Psoas muscle (tissue), 8 donors: ENCODE measurements around the gene HLCS. TPM values are rescaled to one million over a fixed set of nuclear protein-coding genes. Genes with fewer than 3 reads are reported as not detected.

ENCODE experiments used
- ATAC-seq, 4 donors: fragments of 200-7000 bp; cut with Tn5 transposase; one replicate each; pipeline ENCODE4 v1.9.1; 2020; ENCODE audit warnings: moderate library complexity in 3 of 4, mild to moderate bottlenecking in 2 of 4
- DNase-seq, 2 donors: peaks; one replicate each; pipeline ENCODE4 v3.0.0-alpha.2; 2020
- H3K27ac ChIP-seq: fragments of 200-600 bp; one replicate; pipeline ENCODE4 v1.8.0; 2022
- H3K27me3 ChIP-seq, 3 donors: fragments of 200-600 bp in 1 of 3; one replicate each; pipeline versions ENCODE4 v1.6.1 to v1.8.0; 2013 to 2022; ENCODE audit warnings: low read length in 2 of 3, mild to moderate bottlenecking in 2 of 3, moderate library complexity in 1 of 3; ENCODE audit not compliant: insufficient read depth in 3 of 3
- H3K36me3 ChIP-seq, 2 donors: fragments of 200-600 bp in 1 of 2; one replicate each; pipeline versions ENCODE4 v1.6.1 to v1.8.0; 2013 to 2022; ENCODE audit warnings: low read depth in 1 of 2, mild to moderate bottlenecking in 1 of 2, moderate library complexity in 1 of 2; ENCODE audit not compliant: insufficient read depth in 1 of 2
- H3K4me1 ChIP-seq: fragments of 200-600 bp; one replicate; pipeline ENCODE4 v1.8.0; 2022
- H3K4me3 ChIP-seq: fragments of 200-600 bp; one replicate; pipeline ENCODE4 v1.8.0; 2022; ENCODE audit warnings: mild to moderate bottlenecking
- H3K9me3 ChIP-seq: fragments of 200-600 bp; one replicate; pipeline ENCODE4 v1.8.0; 2022
- CTCF ChIP-seq: fragments of 200-600 bp; IDR thresholded peaks from one replicate; pipeline ENCODE4 v1.8.0; 2022; ENCODE audit warnings: antibody characterized with exemption
- WGBS, 3 donors: extraction: QIAGEN DNeasy Blood & Tissue Kit; methylation state at CpG; one replicate each; pipeline versions ENCODE4 v1.1.6 to v1.1.7; 2013; 5-methylcytosine and 5-hydroxymethylcytosine counted together
- intact Hi-C, 2 donors: fragments of 100-400 bp; cut with DNase I; formaldehyde crosslinking; loops; one replicate each; pipeline versions ENCODE4 v1.11.0 to v1.14.2; 2022
- polyA plus RNA-seq, 3 donors: library from polyadenylated mRNA; stranded (reverse); fragments of 200-250 nt; gene quantifications; one replicate each; pipeline ENCODE4 v1.2.3, GENCODE V29; 2013
- total RNA-seq, 4 donors: library from RNA; stranded (reverse); fragmentation: NEBNext Ultra II Directional in 2 of 4; extraction: Animal tissue kit (Norgen Biotek cat#: 25700) in 2 of 4; gene quantifications; one replicate each; pipeline versions ENCODE4 v1.2.1 to v1.2.4, GENCODE V29; 2021 to 2023
- donor health status: healthy with polysubstance abuse.
- donor health status: DM: no; HTN: no; CAD: no; lungs with moderate emphysema.
- donor health status: Bipolar disorder and iron deficiency.
- donor health status: healthy.
- donor health status: DM: yes; HTN: yes; CAD: no.
- donor health status: DM: no; HTN: no; CAD: no.
- donor health status: DM: no; HTN: no; CAD: no.
- donor health status: DM: yes; HTN: yes; CAD: no.

HLCS gene
- total and polyA plus RNA-seq, 7 donors, result 3.6 to 13.5 (median 8.1) TPM

GRCh38 chr21:36733857-36734256 is 232.6 kb downstream of the HLCS start:
- intact Hi-C loops, result no loop called here
- Histone ChIP-seq H3K9me3 (no peaks in the 10 kb centered on the region), H3K4me1 (no peaks in the 10 kb centered on the region), H3K27ac (no peak overlapping the region), H3K36me3 (no peaks in the 10 kb centered on the region), H3K4me3 (no peak overlapping the region), H3K27me3 (peaks cover 0 to 55% (median 14%) of the 10 kb centered on the region in 3 donors)
- ATAC-seq, result no peak
- TF ChIP-seq CTCF, result no peak
- 91 to 93% (median 92%) methylated on average over 6 of the region's 6 CpGs for WGBS, 3 donors
- no peak for DNase-seq

- WGBS, 3 donors, result 83 to 91% (median 86%) methylated on average over 7 of the region's 7 CpGs
Observed at GRCh38 chr21:36732761-36733160, 233.7 kb downstream of the HLCS start.

GRCh38 chr21:36732217-36732616 is 234.3 kb downstream of the HLCS start:
- no peak for TF ChIP-seq CTCF
- Histone ChIP-seq H3K9me3 (no peaks in the 10 kb centered on the region), H3K36me3 (no peaks in the 10 kb centered on the region), H3K4me1 (no peaks in the 10 kb centered on the region), H3K4me3 (no peak overlapping the region), H3K27ac (no peak overlapping the region), H3K27me3 (peaks cover 0 to 55% (median 14%) of the 10 kb centered on the region in 3 donors)
- 53 to 62% (median 61%) methylated on average over 14 of the region's 14 CpGs for WGBS, 3 donors
- intact Hi-C loops, result no loop called here
- ATAC-seq (no peak), DNase-seq (no peak)

More at GRCh38 chr21:36732761-36733160, 233.7 kb downstream of the HLCS start:
- no peaks in the 10 kb centered on the region for H3K9me3 ChIP-seq
- ATAC-seq (no peak), DNase-seq (no peak)
- H3K36me3 ChIP-seq, result no peaks in the 10 kb centered on the region
- TF ChIP-seq CTCF, result no peak
- intact Hi-C loops, result no loop called here
- no peak overlapping the region for H3K4me3 ChIP-seq
- H3K4me1 ChIP-seq, result no peaks in the 10 kb centered on the region
- H3K27ac ChIP-seq, result no peak overlapping the region
- H3K27me3 ChIP-seq, result peaks cover 0 to 59% (median 14%) of the 10 kb centered on the region in 3 donors

DNA sequence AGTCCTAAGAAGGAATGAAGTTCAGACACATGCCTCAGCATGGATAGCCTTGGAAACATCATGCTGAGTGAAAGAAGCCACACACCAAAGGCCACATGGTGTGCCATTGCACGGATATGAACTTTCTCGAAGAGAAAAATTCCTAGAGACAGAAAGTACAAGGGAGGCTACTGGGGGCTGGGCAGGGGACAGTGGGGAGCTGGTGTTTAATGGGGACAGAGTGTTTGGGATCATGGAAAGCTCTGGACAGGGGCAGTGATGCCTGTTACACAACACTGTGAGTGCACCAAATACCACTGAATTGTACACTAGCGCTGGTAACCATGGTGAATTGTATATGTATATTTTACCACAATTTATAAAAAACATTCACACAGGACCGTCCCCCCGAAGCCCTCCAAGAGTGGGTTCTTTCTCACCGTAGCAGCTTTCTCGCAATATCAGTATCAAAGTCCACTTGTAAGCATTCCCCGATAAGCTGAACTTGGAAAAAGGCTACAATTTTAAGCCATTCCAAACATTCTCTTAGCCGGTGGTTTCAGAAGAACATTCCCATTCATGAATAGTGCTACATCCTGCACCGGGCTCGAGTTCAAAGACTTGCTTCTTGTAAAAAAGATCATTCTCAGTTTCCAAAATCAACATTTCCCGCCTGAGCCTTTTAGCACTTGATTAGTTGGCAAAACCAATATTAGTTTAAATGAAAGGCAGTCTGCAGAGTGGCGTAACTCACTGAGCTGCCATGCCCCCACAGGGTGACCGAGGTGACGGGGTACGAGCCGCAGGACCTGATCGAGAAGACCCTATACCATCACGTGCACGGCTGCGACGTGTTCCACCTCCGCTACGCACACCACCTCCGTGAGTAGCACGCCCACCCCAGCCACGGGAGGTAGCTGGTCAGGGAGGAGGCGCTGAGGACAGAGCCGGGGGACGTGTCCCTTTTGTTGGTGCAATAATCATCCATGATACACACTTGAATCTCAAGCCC is 235.9 kb downstream of the HLCS start:
- DNase-seq, result no peak
- intact Hi-C loops, result no loop called here
- H3K36me3 ChIP-seq, result no peaks in the 10 kb centered on the region
- WGBS, 3 donors, result 68 to 76% (median 73%) methylated on average over 30 of the region's 30 CpGs
- H3K27ac ChIP-seq, result no peak overlapping the region
- no peak for ATAC-seq
- H3K4me3 ChIP-seq, result no peak overlapping the region
- H3K9me3 ChIP-seq, result no peaks in the 10 kb centered on the region
- no peaks in the 10 kb centered on the region for H3K4me1 ChIP-seq
- peaks cover 0 to 43% (median 8%) of the 10 kb centered on the region in 3 donors for H3K27me3 ChIP-seq
- no peak for TF ChIP-seq CTCF
